AG04449 (cell line): ENCODE results near the gene C5AR2.
"Not testable (repeated sequence)": the region's sequence is repeated elsewhere in the genome, so short reads cannot be mapped to it uniquely, and the experiment has no call there.

Experiments
- CTCF ChIA-PET: fragments of 350-600 bp; formaldehyde crosslinking; extraction: SDS; loops from one replicate; lab custom pipeline; 2021; ENCODE audit warnings: antibody characterized with exemption; lab: Yijun Ruan, JAX
- POLR2A ChIA-PET: fragments of 400-600, 350-600 bp; formaldehyde crosslinking; extraction: SDS; loops from one replicate; lab custom pipeline; 2020; ENCODE audit warnings: antibody characterized with exemption, inconsistent platforms; lab: Yijun Ruan, JAX
- DNase-seq: peaks from one replicate; pipeline ENCODE4 v3.0.0-alpha.2; 2010; ENCODE audit warnings: low read depth, low spot score
- H3K4me3 ChIP-seq: 2 replicates; pipeline ENCODE4 v1.5.1; 2011; ENCODE audit warnings: low read depth, mild to moderate bottlenecking, control low read depth, low read length
- CTCF ChIP-seq: IDR thresholded peaks from one replicate; pipeline ENCODE4 v1.5.1; 2011; ENCODE audit warnings: mild to moderate bottlenecking, moderate library complexity, low read length, control low read depth, inconsistent platforms; ENCODE audit not compliant: insufficient read depth; ENCODE audit errors: missing control alignments

C5AR2 gene

GRCh38 chr19:47378246-47378645 lies 46.3 kb downstream of the C5AR2 start:
- TF ChIP-seq CTCF = no peak
- CTCF ChIA-PET = interaction anchor here (1.0 to 3.8 kb wide), 3 partner anchors 13 to 32 kb away, joined by 4 to 29 read pairs (median 5); partner anchors contain the start of gene DHX34
- POLR2A ChIA-PET = no interaction called here
- no peak overlapping the region for H3K4me3 ChIP-seq
- no peak for DNase-seq

- DNase-seq = no peak
- ChIA-PET POLR2A (no interaction called here), CTCF (interaction anchor here (2.0 kb wide), 1 partner anchor 12 kb away, joined by 12 read pairs; no protein-coding TSS in a partner anchor)
- no peak overlapping the region for H3K4me3 ChIP-seq
- TF ChIP-seq CTCF = no peak
Observed at GRCh38 chr19:47379381-47379938, 47.5 kb downstream of the C5AR2 start.

GRCh38 chr19:47380559-47380958 lies 48.6 kb downstream of the C5AR2 start:
- no peak overlapping the region for H3K4me3 ChIP-seq
- no peak for DNase-seq
- POLR2A ChIA-PET = no interaction called here
- no peak for TF ChIP-seq CTCF
- CTCF ChIA-PET = interaction anchor here (2.0 kb wide), 1 partner anchor 11 kb away, joined by 12 read pairs; no protein-coding TSS in a partner anchor

- ChIA-PET CTCF (interaction anchor here (1.1 to 2.0 kb wide), 3 partner anchors 10 to 85 kb away, joined by 4 to 12 read pairs (median 8); no protein-coding TSS in a partner anchor), POLR2A (no interaction called here)
- no peak for TF ChIP-seq CTCF
- no peak overlapping the region for H3K4me3 ChIP-seq
- no peak for DNase-seq
Observed at GRCh38 chr19:47381121-47381520, 49.1 kb downstream of the C5AR2 start.

- no peak overlapping the region for H3K4me3 ChIP-seq
- ChIA-PET POLR2A (no interaction called here), CTCF (interaction anchor here (1.1 to 1.4 kb wide), 2 partner anchors 10 to 86 kb away, joined by 4 to 8 read pairs; no protein-coding TSS in a partner anchor)
- DNase-seq = no peak
- TF ChIP-seq CTCF = no peak
Observed at GRCh38 chr19:47381653-47382279, 49.8 kb downstream of the C5AR2 start.

- H3K4me3 ChIP-seq, DNase-seq, POLR2A ChIA-PET: not testable (repeated sequence)
- CTCF ChIA-PET = interaction anchor here (1.1 to 2.3 kb wide), 2 partner anchors 8 to 35 kb away, joined by 8 to 11 read pairs; partner anchors contain the start of gene DHX34
Observed at GRCh38 chr19:47383890-47384289, 51.9 kb downstream of the C5AR2 start.

- POLR2A ChIA-PET, DNase-seq, H3K4me3 ChIP-seq: not testable (repeated sequence)
- CTCF ChIA-PET = interaction anchor here (1.1 to 8.7 kb wide), 3 partner anchors 10 to 93 kb away, joined by 3 to 284 read pairs (median 11); partner anchors contain the start of gene DHX34
Observed at GRCh38 chr19:47384533-47384932, 52.6 kb downstream of the C5AR2 start.

GRCh38 chr19:47386582-47386981 lies 54.6 kb downstream of the C5AR2 start:
- POLR2A ChIA-PET, H3K4me3 ChIP-seq, DNase-seq: not testable (repeated sequence)
- CTCF ChIA-PET = interaction anchor here (8.7 kb wide), 1 partner anchor 95 kb away, joined by 284 read pairs; no protein-coding TSS in a partner anchor

GRCh38 chr19:47387623-47388022 lies 55.6 kb downstream of the C5AR2 start:
- POLR2A ChIA-PET, DNase-seq, H3K4me3 ChIP-seq: not testable (repeated sequence)
- CTCF ChIA-PET = interaction anchor here (8.7 kb wide), 1 partner anchor 96 kb away, joined by 284 read pairs; no protein-coding TSS in a partner anchor

GRCh38 chr19:47388721-47389120 lies 56.7 kb downstream of the C5AR2 start:
- not testable (repeated sequence) for H3K4me3 ChIP-seq

More at GRCh38 chr19:47388721-47389120, 56.7 kb downstream of the C5AR2 start:
- CTCF ChIA-PET = interaction anchor here (1.1 to 8.7 kb wide), 4 partner anchors 12 to 178 kb away, joined by 3 to 284 read pairs (median 48); partner anchors contain the start of gene DHX34
- POLR2A ChIA-PET = interaction anchor here (0.6 kb wide), 1 partner anchor 39 kb away, joined by 3 read pairs; no protein-coding TSS in a partner anchor
- not testable (repeated sequence) for DNase-seq
